ENCODE results near the gene MYL7.

Gene MYL7

GRCh38 chr7:44098092-44099068 is 42.8 kb downstream of the MYL7 start:
- DNase-seq = no peak

GRCh38 chr7:44097064-44097932 is 43.8 kb downstream of the MYL7 start:
- DNase-seq = no peak

GRCh38 chr7:44096326-44096881 is 44.7 kb downstream of the MYL7 start:
- DNase-seq = no peak

- no peak for DNase-seq
Observed at GRCh38 chr7:44095781-44096180, 45.4 kb downstream of the MYL7 start.

- no peak for DNase-seq
Observed at GRCh38 chr7:44094883-44095592, 46.1 kb downstream of the MYL7 start.

- no peak for DNase-seq
Observed at GRCh38 chr7:44094365-44094764, 46.8 kb downstream of the MYL7 start.

- DNase-seq = no peak
Observed at GRCh38 chr7:44093102-44093641, 48.0 kb downstream of the MYL7 start.

Measured in activated CD4-positive, alpha-beta T cell treated with anti-CD3 and anti-CD28 coated beads for 4 hours (primary cell).